ENCODE data around the gene MMADHC.

The MMADHC gene

DNA sequence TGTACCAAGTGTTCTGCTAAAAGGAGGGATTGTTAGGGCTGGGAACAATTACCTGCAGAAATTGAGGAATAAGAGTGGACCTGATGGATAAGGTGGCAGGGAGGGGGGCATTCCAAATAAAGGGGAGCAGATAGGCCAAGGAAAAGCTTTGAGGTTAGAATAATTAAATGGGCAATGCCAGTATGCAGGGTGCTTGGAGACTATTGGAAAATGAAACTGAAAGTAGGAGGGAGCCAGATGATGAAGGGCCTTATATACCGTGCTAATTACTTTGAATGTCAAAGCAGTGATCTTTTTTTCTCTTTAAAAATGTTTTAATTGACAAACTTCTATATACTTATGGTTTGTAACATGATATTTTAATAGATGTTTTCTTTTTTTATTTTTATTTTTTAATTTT is 42.9 kb downstream of the MMADHC start:
- DNase-seq = no peak

DNA sequence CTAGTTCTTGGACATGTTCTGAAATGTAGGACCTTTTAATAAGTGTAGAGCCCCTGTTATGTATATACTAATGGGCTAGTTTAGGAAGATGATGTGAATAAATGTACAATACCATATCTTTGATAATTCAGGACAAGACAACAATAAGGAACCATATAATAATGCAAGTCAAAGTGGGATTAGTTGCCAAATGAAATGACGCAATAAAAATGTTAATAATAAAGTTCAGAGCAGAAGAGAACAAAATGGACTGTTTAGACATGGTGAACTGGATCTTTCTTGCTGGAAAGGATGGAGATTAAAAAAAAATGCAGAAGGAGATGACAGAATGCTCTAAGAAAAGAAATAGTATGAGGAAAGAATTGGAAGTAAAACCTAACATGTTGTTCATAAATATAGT is 43.7 kb downstream of the MMADHC start:
- no peak for DNase-seq

DNA sequence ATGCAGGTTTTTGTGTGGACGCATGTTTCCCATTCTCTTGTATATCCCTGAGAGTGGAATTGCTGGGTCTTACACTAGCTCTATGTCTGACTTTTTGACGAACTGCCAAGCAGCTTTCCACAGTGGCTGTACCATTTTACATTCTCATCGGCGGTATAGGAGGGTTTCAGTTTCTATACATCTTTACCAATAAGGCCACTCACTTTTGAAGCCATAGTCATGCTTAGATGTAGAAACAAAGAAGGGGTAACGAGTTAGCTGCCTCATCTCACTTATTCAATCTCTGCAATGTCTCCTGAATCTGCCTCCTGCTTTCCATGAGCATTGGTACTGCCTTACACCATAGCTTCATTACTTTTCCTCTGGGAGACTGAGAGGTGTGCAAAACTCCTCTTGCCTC is 47.4 kb downstream of the MMADHC start:
- no peak for DNase-seq

DNA sequence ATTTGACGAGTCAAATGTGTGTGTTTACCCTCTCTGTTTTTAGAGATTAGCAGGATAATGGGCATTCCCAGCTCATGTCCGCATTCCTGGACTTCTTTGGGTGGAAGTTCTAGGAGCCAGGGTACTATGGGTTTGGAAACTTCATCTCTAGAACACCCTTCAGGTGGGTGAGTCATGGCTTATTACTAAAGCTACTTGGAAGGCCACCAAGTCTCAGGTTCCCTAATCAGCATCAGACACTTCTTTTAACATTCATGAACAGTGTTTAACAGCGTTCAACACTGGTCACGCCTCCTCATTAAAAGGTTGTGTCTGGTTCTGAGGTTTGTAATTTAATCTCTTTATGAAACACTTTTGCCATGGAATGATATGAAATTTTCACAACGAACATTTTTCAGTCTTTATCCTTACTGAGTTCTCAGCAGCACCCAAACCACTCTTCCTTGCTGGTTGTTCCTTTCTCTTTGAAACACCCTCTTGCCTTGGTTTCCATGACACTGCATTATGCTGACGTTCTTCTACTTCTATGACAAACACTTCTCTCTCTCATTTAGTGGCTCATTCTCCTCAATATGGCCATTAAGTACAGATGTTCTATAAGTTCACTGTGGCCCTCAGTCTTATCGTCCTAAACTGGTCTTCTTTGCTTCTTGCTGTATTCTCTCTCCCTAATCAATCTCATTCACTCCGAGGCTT is 49.3 kb downstream of the MMADHC start:
- no peak for DNase-seq

DNA sequence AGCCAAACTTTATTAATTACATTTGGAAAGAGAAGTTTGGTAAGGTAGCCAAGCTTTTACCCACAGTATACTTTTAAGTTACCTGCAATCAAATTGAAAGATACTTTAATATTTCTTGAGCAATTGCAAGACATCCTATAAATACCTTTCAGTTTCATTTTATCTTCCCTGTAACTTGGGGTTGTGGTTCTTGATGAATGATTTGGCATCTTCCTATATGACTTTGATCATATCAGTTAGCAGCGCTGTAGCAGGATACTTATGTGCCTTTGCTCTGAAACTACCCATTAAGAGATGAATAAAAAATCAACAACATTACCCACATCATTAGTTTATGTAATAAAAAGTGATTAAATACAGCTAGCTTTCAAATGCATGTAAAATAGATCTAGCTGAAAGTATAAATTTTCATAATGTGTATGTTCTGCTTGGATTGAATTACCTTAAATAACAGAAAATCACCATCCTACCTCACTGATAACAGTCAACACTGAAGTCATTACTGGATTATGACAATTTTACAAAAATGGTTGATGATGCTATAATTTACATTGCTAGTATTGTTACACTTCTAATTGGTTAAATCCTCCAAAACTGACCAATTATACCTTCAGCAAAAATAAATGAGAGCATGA is 50.4 kb downstream of the MMADHC start:
- no peak for DNase-seq

DNA sequence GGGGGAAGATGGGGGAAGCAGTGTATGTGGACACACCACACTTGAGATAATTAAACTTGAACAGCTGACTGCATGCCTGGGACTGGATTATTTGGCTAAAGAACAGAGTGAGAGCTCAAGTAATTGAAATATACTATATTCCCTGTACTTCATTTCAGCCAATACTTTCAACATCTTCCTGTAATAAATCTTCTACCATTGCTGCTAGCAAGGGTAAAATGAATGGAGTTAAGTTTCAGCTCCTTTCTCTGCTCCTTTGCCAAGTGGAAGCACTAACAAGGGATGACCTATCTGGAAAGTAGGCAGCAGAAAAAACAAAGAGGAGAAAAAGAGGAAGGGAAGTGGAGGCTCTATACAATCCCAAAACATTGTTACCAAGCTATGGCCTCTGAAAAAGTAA is 50.9 kb downstream of the MMADHC start:
- DNase-seq = no peak

DNA sequence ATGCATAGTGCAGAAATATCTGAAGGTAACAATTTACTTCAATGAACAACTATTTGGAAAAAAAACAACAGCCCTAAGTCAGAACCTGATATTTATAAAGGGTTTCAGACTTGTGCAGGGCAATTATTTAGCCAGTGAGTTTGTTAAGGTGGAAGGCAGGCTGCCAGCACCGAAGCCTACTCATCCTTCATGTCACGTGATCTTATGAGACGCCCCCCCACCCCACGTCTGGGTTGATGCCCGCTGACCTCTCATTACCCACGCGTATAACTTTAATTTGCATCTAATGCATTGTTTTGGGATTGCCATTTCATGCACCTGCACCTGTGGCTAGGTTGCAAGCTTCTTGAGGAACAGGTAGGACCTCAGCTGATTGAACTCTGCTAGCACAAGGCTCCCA is 52.9 kb downstream of the MMADHC start:
- no peak for DNase-seq

DNA sequence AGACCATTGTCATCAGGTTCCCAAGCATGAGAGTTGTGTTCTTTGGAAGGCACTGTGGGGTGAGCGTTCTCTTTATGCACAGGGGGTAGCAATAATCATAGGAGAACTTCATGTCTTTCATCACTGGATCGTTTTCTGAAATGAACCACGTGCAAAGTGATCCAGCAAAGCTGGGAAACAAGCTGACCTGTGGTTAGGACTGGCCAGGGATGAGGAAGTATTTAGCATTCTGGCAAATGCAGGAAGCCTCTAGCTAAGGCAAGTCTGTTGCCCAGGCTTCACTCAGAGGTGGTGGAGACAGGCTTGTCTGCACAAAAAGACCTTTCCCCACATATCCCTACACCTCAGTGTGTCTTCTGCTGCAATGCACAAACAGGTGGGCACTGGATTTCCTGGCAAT is 58.6 kb downstream of the MMADHC start:
- DNase-seq = no peak

DNA sequence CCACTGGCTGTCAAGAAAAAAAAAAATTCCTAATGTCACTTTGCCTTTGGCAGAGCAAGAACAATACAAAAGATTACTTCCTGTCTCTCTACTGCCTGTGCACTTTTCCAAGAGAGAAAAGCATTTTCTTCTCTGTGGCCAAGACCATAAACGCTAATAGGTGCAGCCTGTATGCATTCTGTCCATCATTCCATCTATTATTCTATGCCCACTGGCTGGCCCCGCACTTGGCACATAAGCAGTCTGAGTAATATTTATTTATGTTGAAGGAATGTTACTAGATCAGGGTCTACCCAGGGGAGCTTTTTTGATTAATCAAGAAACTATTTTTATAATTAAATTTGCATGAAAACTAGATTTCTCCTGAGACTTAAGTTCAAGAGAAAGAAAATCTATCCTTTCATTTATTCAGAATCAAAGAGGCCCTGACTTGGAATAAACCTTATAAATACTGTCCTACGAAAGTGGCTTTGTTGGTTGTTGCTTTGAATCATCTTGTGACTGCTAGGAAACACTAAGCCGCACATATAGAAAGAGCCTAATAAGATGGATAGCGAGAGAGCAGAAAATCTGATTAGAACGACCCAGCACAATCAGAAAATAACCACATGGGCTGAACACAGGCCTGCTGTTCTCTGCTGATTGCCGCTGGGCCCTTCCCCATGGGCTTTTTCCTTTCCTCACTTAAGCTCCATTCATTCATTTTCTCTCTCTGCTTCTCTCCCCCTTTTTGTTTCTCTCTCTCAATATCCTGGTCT is 59.4 kb downstream of the MMADHC start:
- DNase-seq = no peak

DNA sequence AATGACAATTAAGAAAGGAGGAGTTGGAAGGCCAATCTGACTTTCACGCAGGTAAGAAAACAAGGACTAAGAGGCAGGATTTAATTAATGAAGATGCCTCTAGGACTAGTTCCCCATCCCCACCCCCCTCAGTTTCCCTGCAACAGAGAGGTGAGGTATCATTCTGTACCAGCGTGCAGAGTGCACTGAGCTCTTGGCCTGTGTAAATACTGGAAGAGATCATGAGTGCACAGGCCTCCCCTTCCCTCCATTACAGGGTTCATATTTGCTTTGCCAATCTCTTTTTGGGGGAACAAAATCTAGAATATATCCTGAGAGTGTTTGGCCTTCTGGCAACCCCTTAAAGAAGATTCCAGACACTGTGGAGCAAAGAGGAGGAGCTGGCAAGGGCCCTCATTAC is 60.9 kb downstream of the MMADHC start:
- no peak for DNase-seq

DNA sequence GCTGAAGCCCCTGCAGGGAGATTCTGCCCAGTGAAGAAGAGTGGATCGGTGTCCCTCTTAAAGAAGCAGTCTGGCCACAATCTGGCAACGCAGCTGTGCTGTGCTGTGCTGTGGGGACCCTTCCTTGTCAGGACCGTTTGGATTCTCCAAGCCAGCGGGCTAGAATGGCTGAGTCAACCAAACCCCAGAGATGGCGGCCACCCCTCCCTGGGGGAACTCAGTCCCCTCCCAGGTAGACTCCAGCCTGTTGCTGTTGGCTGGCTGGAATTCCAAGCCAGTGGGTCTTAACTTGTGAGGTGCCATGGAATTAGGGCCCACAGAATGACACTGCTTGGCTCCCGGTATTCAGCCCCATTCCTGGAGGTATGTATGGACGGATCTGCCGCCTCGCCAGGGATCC is 62.3 kb downstream of the MMADHC start:
- no peak for DNase-seq

All from cerebellar nuclear complex (tissue), 1 donor.